ENCODE results near the gene RBMY1D. TPM values are rescaled to one million over a fixed set of nuclear protein-coding genes. Genes with fewer than 3 reads are reported as not detected.
"Not testable (repeated sequence)": the region's sequence is repeated elsewhere in the genome, so short reads cannot be mapped to it uniquely, and the experiment has no call there.

Gene RBMY1D
- total RNA-seq (2014; rRNA removed; shearing (Covaris generic)): not detected in 2 replicates

DNA sequence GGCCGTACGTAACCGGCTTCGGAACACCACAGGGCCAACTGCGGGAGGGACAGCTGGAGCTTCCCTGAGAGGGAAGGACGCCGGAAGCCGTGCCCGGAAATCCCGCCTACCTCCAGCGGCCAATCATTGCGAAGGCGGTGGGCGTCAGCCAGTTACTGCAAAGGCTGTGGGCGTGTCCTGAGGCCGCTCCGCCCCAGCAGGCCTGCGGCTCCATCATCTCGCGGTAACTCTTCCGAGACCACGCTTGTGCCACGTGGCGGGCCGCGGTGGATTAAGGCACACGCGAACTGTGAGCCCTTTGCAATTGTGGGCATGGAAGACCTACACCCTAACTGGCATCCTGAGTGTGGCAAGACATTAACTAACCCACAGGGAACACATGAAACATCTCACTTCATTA is at the start of gene RBMY1D:
TSS of gene RBMY1D (minus strand) at position 101 of the 400 bp plus-strand sequence. CDS start 2,013 bp downstream, outside the sequence.
- not testable (repeated sequence) for H3K4me1 ChIP-seq (replicated peaks); H3K27me3 ChIP-seq (replicated peaks); H3K36me3 ChIP-seq; H3K4me3 ChIP-seq; DNase-seq (ENCODE audit: low read depth in 1 of 2, low spot score in 2 of 2); H3K9me3 ChIP-seq (replicated peaks); H3K27ac ChIP-seq

DNA sequence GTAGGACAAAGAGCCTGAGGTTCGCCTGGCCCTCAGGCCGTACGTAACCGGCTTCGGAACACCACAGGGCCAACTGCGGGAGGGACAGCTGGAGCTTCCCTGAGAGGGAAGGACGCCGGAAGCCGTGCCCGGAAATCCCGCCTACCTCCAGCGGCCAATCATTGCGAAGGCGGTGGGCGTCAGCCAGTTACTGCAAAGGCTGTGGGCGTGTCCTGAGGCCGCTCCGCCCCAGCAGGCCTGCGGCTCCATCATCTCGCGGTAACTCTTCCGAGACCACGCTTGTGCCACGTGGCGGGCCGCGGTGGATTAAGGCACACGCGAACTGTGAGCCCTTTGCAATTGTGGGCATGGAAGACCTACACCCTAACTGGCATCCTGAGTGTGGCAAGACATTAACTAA is 23.6 kb upstream of the RBMY1D start, which contains the start of gene RBMY1E:
TSS of gene RBMY1E (minus strand) at position 101 of the 400 bp plus-strand sequence. CDS start 1,978 bp downstream, outside the sequence.
- H3K4me3 ChIP-seq: not testable (repeated sequence)

DNA sequence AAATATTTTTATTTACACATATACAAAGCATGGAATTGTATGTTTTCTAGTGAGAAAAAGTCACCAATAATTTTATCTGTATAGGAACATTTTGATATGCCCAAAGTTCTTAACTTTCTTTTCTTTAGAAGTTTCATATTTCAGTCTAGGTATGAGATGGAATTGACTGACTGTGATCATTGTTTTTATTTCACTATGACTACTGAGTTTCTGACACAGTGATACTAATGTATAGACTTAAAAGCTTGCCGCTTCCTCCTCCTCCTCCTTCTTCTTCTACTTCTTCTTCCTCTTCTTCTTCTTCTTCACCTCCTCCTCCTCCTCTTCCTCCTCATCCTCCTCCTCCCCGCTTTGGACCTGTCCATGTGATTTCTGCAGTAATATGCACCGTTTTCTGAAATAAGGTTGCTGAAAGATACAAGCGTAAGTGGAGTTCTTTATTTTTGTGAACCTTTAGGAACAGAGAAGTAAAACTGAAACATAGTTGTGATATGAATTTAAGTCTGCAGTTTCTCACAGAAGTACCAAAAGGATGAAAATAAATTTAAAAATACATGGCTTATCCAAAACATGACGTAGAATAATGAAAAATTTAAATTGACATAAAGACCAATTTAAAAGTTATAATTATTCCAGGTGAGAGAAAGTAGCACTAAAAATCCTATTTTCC is 24.8 kb downstream of the RBMY1D start:
- not testable (repeated sequence) for H3K36me3 ChIP-seq; H3K4me1 ChIP-seq (replicated peaks); H3K27me3 ChIP-seq (replicated peaks); DNase-seq (ENCODE audit: low read depth in 1 of 2, low spot score in 2 of 2); H3K27ac ChIP-seq; H3K4me3 ChIP-seq; H3K9me3 ChIP-seq (replicated peaks)

More for the DNA sequence above, 23.6 kb upstream of the RBMY1D start, which contains the start of gene RBMY1E:
- not testable (repeated sequence) for H3K36me3 ChIP-seq; DNase-seq (ENCODE audit: low read depth in 1 of 2, low spot score in 2 of 2); H3K9me3 ChIP-seq (replicated peaks); H3K27ac ChIP-seq; H3K27me3 ChIP-seq (replicated peaks); H3K4me1 ChIP-seq (replicated peaks)

DNA sequence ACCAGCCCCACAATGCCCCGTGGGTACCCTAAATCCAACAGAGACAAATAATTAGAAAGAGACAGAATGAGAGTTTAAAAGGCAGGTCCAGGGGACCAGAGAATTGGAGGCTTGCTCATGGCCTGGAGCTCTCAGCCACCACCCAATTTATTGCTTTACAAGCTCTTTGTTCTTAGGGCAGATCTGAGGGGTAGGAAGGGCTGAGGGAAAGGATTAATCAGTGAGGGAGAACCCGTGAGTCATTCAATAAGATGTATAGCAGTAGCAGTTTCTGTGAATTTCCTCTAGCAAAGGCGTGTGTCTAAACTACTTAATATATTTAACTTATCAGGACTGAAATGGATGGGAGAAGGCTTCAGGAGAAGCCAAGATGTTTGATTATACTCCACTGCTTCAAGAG is 48.8 kb downstream of the RBMY1D start:
- Histone ChIP-seq H3K4me1 (replicated peaks) (no peaks in the 10 kb centered on the region), H3K27ac (no peak overlapping the region), H3K4me3 (no peak overlapping the region), H3K36me3 (no peaks in the 10 kb centered on the region), H3K9me3 (replicated peaks) (no peaks in the 10 kb centered on the region), H3K27me3 (replicated peaks) (no peaks in the 10 kb centered on the region)
- DNase-seq (ENCODE audit: low read depth in 1 of 2, low spot score in 2 of 2): no peak

DNA sequence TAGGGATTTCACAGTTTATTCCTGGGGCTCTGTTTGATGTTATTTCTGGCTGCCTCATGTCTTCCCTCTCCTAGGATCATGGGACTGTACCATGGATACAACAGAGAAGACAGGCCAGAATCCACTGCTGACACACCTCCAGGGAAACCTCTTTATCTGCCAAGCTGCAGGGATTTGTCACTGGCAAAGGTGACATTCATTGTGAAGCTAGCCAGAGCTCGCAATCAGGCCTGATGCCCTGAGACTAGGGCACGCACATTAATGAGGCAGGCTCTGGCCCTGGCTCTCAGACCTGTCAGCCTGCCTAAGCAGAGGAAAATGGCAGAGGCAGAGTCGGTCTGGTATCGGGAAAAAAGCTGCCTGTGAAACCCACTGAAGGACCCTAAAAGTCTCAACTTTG is 52.2 kb downstream of the RBMY1D start:
- H3K4me1 ChIP-seq (replicated peaks): no peaks in the 10 kb centered on the region
- no peaks in the 10 kb centered on the region for H3K27me3 ChIP-seq (replicated peaks)
- H3K4me3 ChIP-seq: no peak overlapping the region
- H3K9me3 ChIP-seq (replicated peaks): no peaks in the 10 kb centered on the region
- no peak for DNase-seq (ENCODE audit: low read depth in 1 of 2, low spot score in 2 of 2)
- no peak overlapping the region for H3K27ac ChIP-seq
- no peaks in the 10 kb centered on the region for H3K36me3 ChIP-seq

DNA sequence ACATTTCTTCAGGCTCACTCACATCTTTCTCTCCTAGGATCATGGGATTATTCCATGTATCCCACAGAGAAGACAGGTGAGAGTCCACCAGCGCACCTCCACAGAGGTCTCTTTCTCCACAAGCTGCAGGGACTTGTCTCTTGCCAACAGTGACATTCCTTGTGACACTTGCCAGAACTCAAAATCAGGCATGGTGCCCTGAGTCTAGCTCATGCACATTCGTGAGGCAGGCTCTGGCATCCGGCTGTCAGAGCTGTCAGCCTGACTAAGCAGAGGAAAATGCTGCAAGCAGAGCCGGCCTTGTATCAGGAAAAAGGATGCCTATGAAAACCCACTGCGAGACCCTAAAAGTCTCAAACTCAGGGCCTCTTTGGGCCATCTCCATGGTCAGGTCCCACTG is 54.8 kb downstream of the RBMY1D start:
- no peak overlapping the region for H3K4me3 ChIP-seq
- H3K27ac ChIP-seq: no peak overlapping the region
- no peaks in the 10 kb centered on the region for H3K4me1 ChIP-seq (replicated peaks)
- no peaks in the 10 kb centered on the region for H3K27me3 ChIP-seq (replicated peaks)
- DNase-seq (ENCODE audit: low read depth in 1 of 2, low spot score in 2 of 2): no peak
- H3K36me3 ChIP-seq: no peaks in the 10 kb centered on the region
- H3K9me3 ChIP-seq (replicated peaks): no peaks in the 10 kb centered on the region

DNA sequence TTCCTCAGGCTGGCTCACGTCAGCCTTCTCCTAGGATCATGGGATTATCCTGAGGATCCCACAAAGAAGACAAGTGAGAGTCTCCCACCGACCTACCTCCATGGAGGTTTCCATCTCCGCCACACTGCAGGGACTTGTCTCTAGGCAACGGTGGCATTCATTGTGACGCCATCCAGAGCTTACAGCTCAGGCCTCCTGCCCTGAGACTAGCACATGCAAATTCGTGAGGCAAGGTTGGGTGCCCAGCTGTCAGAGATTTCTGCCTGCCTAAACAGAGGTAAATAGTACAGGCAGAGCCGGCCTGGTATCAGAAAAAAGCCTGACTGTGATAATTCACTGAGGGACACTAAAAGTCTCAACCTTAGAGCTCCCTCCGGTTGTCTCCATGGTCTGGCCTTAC is 58.0 kb downstream of the RBMY1D start:
- no peak for DNase-seq (ENCODE audit: low read depth in 1 of 2, low spot score in 2 of 2)
- Histone ChIP-seq H3K4me3 (no peak overlapping the region), H3K27ac (no peak overlapping the region), H3K27me3 (replicated peaks) (no peaks in the 10 kb centered on the region), H3K9me3 (replicated peaks) (no peaks in the 10 kb centered on the region), H3K4me1 (replicated peaks) (no peaks in the 10 kb centered on the region), H3K36me3 (no peaks in the 10 kb centered on the region)

DNA sequence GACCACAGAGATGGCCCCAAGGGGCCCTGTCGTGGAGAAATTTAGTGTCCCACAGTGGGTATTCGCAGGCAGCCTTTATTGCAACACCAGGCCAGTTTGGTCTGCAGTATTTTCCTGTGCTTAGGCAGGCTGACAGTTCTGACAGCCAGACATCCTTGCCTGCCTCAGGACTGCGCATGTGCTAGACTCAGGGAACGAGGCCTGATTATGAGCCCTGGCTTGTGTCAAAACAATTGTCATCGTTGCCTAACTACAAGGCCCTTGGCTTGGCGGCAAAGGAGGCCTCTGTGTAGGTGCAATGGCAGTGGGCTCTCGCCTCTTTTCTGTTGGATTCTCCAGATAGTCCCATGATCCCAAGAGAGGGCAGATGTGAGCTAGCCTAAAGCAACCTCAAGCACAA is 59.3 kb downstream of the RBMY1D start:
- Histone ChIP-seq H3K27ac (no peak overlapping the region), H3K36me3 (no peaks in the 10 kb centered on the region), H3K27me3 (replicated peaks) (no peaks in the 10 kb centered on the region), H3K9me3 (replicated peaks) (no peaks in the 10 kb centered on the region), H3K4me3 (no peak overlapping the region), H3K4me1 (replicated peaks) (no peaks in the 10 kb centered on the region)
- no peak for DNase-seq (ENCODE audit: low read depth in 1 of 2, low spot score in 2 of 2)

Other genes starting within 250 kb of the RBMY1D start
- not detected in 2 replicates for gene RBMY1E, start 23.5 kb upstream of the RBMY1D start, total RNA-seq (2014; rRNA removed; shearing (Covaris generic))